HEK293T (cell line): ENCODE measurements around the gene UCMA.

Source experiments
- ARNT ChIP-seq: fragments of 450-650 bp; IDR thresholded peaks from 2 replicates; pipeline ENCODE4 v1.6.1; 2017; ENCODE audit warnings: mild to moderate bottlenecking
- BHLHE40 ChIP-seq: fragments of 450-650 bp; IDR thresholded peaks from 2 replicates; pipeline ENCODE4 v1.6.1; 2016; ENCODE audit warnings: mild to moderate bottlenecking, moderate library complexity, borderline replicate concordance
- ELF4 ChIP-seq: fragments of 450-650 bp; IDR thresholded peaks from 2 replicates; pipeline ENCODE4 v1.6.1; 2017; ENCODE audit warnings: antibody characterized with exemption
- FOXK2 ChIP-seq: fragments of 450-650 bp; IDR thresholded peaks from 2 replicates; pipeline ENCODE4 v1.6.1; 2016; ENCODE audit warnings: mild to moderate bottlenecking
- FOXM1 ChIP-seq: fragments of 450-650 bp; IDR thresholded peaks from 2 replicates; pipeline ENCODE4 v1.6.1; 2017; ENCODE audit warnings: mild to moderate bottlenecking, borderline replicate concordance
- L3MBTL2 ChIP-seq: fragments of 450-650 bp; conservative IDR thresholded peaks from 2 replicates; pipeline ENCODE4 v1.6.1; 2016; ENCODE audit warnings: mild to moderate bottlenecking
- SP1 ChIP-seq: fragments of 450-650 bp; IDR thresholded peaks from 2 replicates; pipeline ENCODE4 v1.6.1; 2017
- SUZ12 ChIP-seq: fragments of 450-650 bp; IDR thresholded peaks from 2 replicates; pipeline ENCODE4 v1.6.1; 2016; ENCODE audit warnings: mild to moderate bottlenecking
- ZNF384 ChIP-seq: fragments of 450-650 bp; IDR thresholded peaks from 2 replicates; pipeline ENCODE4 v1.6.1; 2016
- TF ChIP-seq, protein P1 (sequence below): fragments of 450-650 bp; IDR thresholded peaks from 2 replicates; pipeline ENCODE4 v1.6.1; 2016

GRCh38 chr10:13238271-13239077 lies 4.3 kb upstream of the UCMA start:
- TF ChIP-seq FOXM1 (no peak), ELF4 (no peak), SP1 (no peak), FOXK2 (no peak), ARNT (no peak), BHLHE40 (no peak), SUZ12 (no peak), L3MBTL2 (no peak), ZNF384 (no peak)
- TF ChIP-seq, protein P1, sequence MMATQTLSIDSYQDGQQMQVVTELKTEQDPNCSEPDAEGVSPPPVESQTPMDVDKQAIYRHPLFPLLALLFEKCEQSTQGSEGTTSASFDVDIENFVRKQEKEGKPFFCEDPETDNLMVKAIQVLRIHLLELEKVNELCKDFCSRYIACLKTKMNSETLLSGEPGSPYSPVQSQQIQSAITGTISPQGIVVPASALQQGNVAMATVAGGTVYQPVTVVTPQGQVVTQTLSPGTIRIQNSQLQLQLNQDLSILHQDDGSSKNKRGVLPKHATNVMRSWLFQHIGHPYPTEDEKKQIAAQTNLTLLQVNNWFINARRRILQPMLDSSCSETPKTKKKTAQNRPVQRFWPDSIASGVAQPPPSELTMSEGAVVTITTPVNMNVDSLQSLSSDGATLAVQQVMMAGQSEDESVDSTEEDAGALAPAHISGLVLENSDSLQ: no peak
